Bronchus fibroblast of lung (primary cell): Measurements from ENCODE around the gene UTY. TPM values are rescaled to one million over a fixed set of nuclear protein-coding genes. Genes with fewer than 3 reads are reported as not detected.

Source experiments
- total RNA-seq: library from RNA; depleted of rRNA; stranded (reverse); fragments of >200 nt; gene quantifications from 2 replicates; pipeline ENCODE4 v1.2.3, GENCODE V29; 2015

Gene UTY
- 4.0 and 5.4 TPM in 2 replicates for total RNA-seq

DNA sequence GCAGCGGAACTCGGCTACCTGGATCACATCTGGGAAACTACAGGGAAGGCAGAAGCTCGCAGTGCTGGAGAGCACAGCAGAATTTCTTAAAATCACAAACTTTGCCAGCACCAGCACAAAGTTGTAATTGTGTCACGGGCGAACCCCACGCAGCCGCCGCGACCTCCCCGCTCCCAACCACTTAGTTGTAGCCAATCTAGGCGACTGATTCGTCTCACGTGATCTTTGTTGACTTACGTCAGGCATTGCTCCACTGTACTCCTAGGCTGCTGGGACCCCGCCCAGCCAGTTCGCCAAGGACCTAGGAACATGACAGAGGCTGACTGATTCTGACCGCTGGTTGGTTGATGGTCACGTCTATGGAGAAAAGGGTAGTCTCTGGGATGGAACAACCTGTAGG lies at the start of gene UTY:
UTY (minus strand) TSS at position 206 of the 400 bp plus-strand sequence. CDS start 368 bp downstream, outside the sequence.

Other genes starting within 250 kb of the UTY start
- under 0.01 TPM in 1 of 2 replicates, not detected in the other for gene TMSB4Y, start 223.9 kb upstream of the UTY start, total RNA-seq